H1 (cell line): ENCODE data around the gene IGF2R. TPM values are rescaled to one million over a fixed set of nuclear protein-coding genes. Genes with fewer than 3 reads are reported as not detected.

Source experiments
- CTCF ChIA-PET: fragments of 300-600 bp; sonication (Branson Sonifier 250); formaldehyde crosslinking; loops from one replicate; lab custom pipeline; 2021; ENCODE audit not compliant: partially characterized antibody; lab: Charles Lee
- POLR2A ChIA-PET: fragments of 300-600 bp; sonication (Branson Sonifier 250); formaldehyde crosslinking; loops from one replicate; lab custom pipeline; 2021; ENCODE audit warnings: inconsistent platforms; ENCODE audit not compliant: partially characterized antibody; lab: Charles Lee
- DNase-seq, 2 experiments: peaks; one replicate each; pipeline versions ENCODE4 v3.0.0 to v3.0.0-alpha.2; 2010 to 2022; ENCODE audit warnings: low spot score in 2 of 2, low read depth in 1 of 2, mixed read lengths in 1 of 2
- FAIRE-seq: peaks from 2 replicates; lab custom pipeline; 2011; peaks lifted over from hg19 to GRCh38; lab: Jason Lieb, UNC
- H2AFZ ChIP-seq: 2 replicates; pipeline ENCODE4 v1.8.1; 2012; ENCODE audit warnings: low read length, inconsistent platforms
- H2AK5ac ChIP-seq: 2 replicates; pipeline ENCODE4 v1.6.1; 2013; ENCODE audit warnings: low read depth, low read length
- H2BK120ac ChIP-seq: replicated peaks from 2 replicates; pipeline ENCODE3; 2013; ENCODE audit warnings: low read depth, low read length, inconsistent platforms
- H2BK12ac ChIP-seq: 2 replicates; pipeline ENCODE4 v1.6.1; 2013; ENCODE audit warnings: low read depth, low read length
- H2BK15ac ChIP-seq: 2 replicates; pipeline ENCODE4 v1.6.1; 2013; ENCODE audit warnings: low read length
- H2BK20ac ChIP-seq: 2 replicates; pipeline ENCODE4 v1.6.1; 2013; ENCODE audit warnings: low read length
- H2BK5ac ChIP-seq: 2 replicates; pipeline ENCODE4 v1.6.1; 2013; ENCODE audit warnings: low read depth, low read length
- H3K14ac ChIP-seq: 2 replicates; pipeline ENCODE4 v1.6.1; 2013; ENCODE audit warnings: inconsistent platforms; ENCODE audit not compliant: insufficient read length
- H3K18ac ChIP-seq: 2 replicates; pipeline ENCODE4 v1.6.1; 2013; ENCODE audit warnings: low read length; ENCODE audit errors: extremely low read depth
- H3K23ac ChIP-seq: 2 replicates; pipeline ENCODE4 v1.6.1; 2013; ENCODE audit warnings: inconsistent platforms; ENCODE audit not compliant: insufficient read length
- H3K23me2 ChIP-seq: 2 replicates; pipeline ENCODE4 v1.6.1; 2013; ENCODE audit warnings: low read depth, low read length
- H3K27ac ChIP-seq: 2 replicates; pipeline ENCODE4 v1.6.1; 2011; ENCODE audit warnings: low read depth, low read length, inconsistent platforms
- H3K27me3 ChIP-seq, 4 experiments: replicated peaks in 1 of 4; 1 replicate in 1 of 4; 2 replicates in 3 of 4; pipeline versions ENCODE4 v1.6.1 to v1.8.1; 2011 to 2013; ENCODE audit warnings: low read length in 3 of 4, mild to moderate bottlenecking in 3 of 4, inconsistent platforms in 2 of 4, mixed read lengths in 2 of 4, moderate library complexity in 1 of 4; ENCODE audit not compliant: control insufficient read depth in 3 of 4, insufficient read depth in 3 of 4; ENCODE audit errors: extremely low read depth in 1 of 4
- H3K36me3 ChIP-seq, 4 experiments: 2 replicates each; pipeline versions ENCODE4 v1.6.1 to v1.8.1; 2011 to 2013; ENCODE audit warnings: mild to moderate bottlenecking in 4 of 4, low read length in 3 of 4, moderate library complexity in 2 of 4, control low read depth in 1 of 4, inconsistent platforms in 1 of 4; ENCODE audit not compliant: insufficient read depth in 4 of 4, control insufficient read depth in 2 of 4
- H3K4ac ChIP-seq: replicated peaks from 2 replicates; pipeline ENCODE3; 2013; ENCODE audit warnings: low read length, low read depth, mixed read lengths, inconsistent platforms; ENCODE audit not compliant: insufficient read length
- H3K4me1 ChIP-seq, 4 experiments: replicated peaks in 1 of 4; 1 replicate in 1 of 4; 2 replicates in 3 of 4; pipeline versions ENCODE4 v1.6.1 to v1.8.1; 2011 to 2013; ENCODE audit warnings: low read length in 3 of 4, inconsistent platforms in 2 of 4, mixed read lengths in 1 of 4; ENCODE audit not compliant: insufficient read depth in 4 of 4, control insufficient read depth in 3 of 4
- H3K4me2 ChIP-seq, 2 experiments: 2 replicates each; pipeline versions ENCODE4 v1.6.1 to v1.8.1; 2011 to 2013; ENCODE audit warnings: low read depth in 2 of 2, low read length in 2 of 2, control low read depth in 1 of 2, inconsistent platforms in 1 of 2, mild to moderate bottlenecking in 1 of 2; ENCODE audit not compliant: insufficient read depth in 1 of 2
- H3K4me3 ChIP-seq, 4 experiments: fragments of 200-600, 300-600 bp in 1 of 4; sonication (generic), shearing (Covaris generic), sonication (Bioruptor Twin) in 1 of 4; 2 replicates each; pipeline versions ENCODE4 v1.5.1 to v1.8.1; 2011 to 2016; ENCODE audit warnings: low read length in 4 of 4, low read depth in 3 of 4, control low read depth in 2 of 4, inconsistent platforms in 2 of 4, mild to moderate bottlenecking in 2 of 4, mixed read lengths in 1 of 4, moderate library complexity in 1 of 4; ENCODE audit not compliant: insufficient read depth in 2 of 4; ENCODE audit errors: extremely low read depth in 1 of 4
- H3K56ac ChIP-seq: replicated peaks from 2 replicates; pipeline ENCODE3; 2013; ENCODE audit warnings: low read depth, mild to moderate bottlenecking, mixed read lengths, low read length, inconsistent platforms; ENCODE audit not compliant: insufficient read length
- H3K79me1 ChIP-seq: 2 replicates; pipeline ENCODE4 v1.6.1; 2013; ENCODE audit warnings: low read depth, low read length, control low read depth
- H3K79me2 ChIP-seq, 2 experiments: 2 replicates each; pipeline versions ENCODE4 v1.6.1 to v1.8.1; 2012 to 2013; ENCODE audit warnings: low read length in 2 of 2, mild to moderate bottlenecking in 2 of 2, inconsistent platforms in 1 of 2; ENCODE audit not compliant: insufficient read depth in 2 of 2, control insufficient read depth in 1 of 2
- H3K9ac ChIP-seq, 4 experiments: replicated peaks in 1 of 4; 1 replicate in 1 of 4; 2 replicates in 3 of 4; pipeline versions ENCODE4 v1.6.1 to v1.8.1; 2011 to 2013; ENCODE audit warnings: low read depth in 3 of 4, low read length in 3 of 4, control low read depth in 2 of 4, mild to moderate bottlenecking in 2 of 4, moderate library complexity in 2 of 4, inconsistent platforms in 1 of 4; ENCODE audit errors: extremely low read depth in 1 of 4
- H3K9me3 ChIP-seq, 2 experiments: 2 replicates each; pipeline versions ENCODE4 v1.6.1 to v1.8.1; 2012 to 2013; ENCODE audit warnings: mild to moderate bottlenecking in 2 of 2, moderate library complexity in 2 of 2, control low read depth in 1 of 2, inconsistent platforms in 1 of 2, low read depth in 1 of 2, low read length in 1 of 2, mixed read lengths in 1 of 2; ENCODE audit not compliant: insufficient read depth in 2 of 2
- H4K20me1 ChIP-seq, 2 experiments: replicated peaks in 1 of 2; 2 replicates each; pipeline versions ENCODE3 to v1.8.1; 2011 to 2013; ENCODE audit warnings: inconsistent platforms in 2 of 2, low read length in 2 of 2, mild to moderate bottlenecking in 1 of 2; ENCODE audit not compliant: insufficient read depth in 2 of 2, control insufficient read depth in 1 of 2
- H4K5ac ChIP-seq: 2 replicates; pipeline ENCODE4 v1.6.1; 2013; ENCODE audit warnings: low read length, low read depth, mixed read lengths, inconsistent platforms; ENCODE audit not compliant: insufficient read length
- H4K8ac ChIP-seq: 2 replicates; pipeline ENCODE4 v1.8.0; 2013; ENCODE audit warnings: mild to moderate bottlenecking, moderate library complexity, low read length, inconsistent platforms; ENCODE audit not compliant: insufficient read depth; ENCODE audit errors: extremely low read depth
- H4K91ac ChIP-seq: replicated peaks from 2 replicates; pipeline ENCODE3; 2013; ENCODE audit warnings: low read length, mixed read lengths, inconsistent platforms; ENCODE audit not compliant: insufficient read length
- CBX8 ChIP-seq: fragments of 300-800, 300-1000 bp; sonication (generic); IDR thresholded peaks from 2 replicates; pipeline ENCODE4 v1.7.1; 2016; ENCODE audit warnings: low read depth, low read length, borderline replicate concordance
- CHD1 ChIP-seq: IDR thresholded peaks from 2 replicates; pipeline ENCODE4 v1.6.1; 2012; ENCODE audit warnings: low read depth, low read length, improper control_type of control experiment
- JUND ChIP-seq: IDR thresholded peaks from 2 replicates; pipeline ENCODE4 v1.6.1; 2011; ENCODE audit warnings: mild to moderate bottlenecking, improper control_type of control experiment, low read length
- NRF1 ChIP-seq: IDR thresholded peaks from 2 replicates; pipeline ENCODE4 v1.6.1; 2011; ENCODE audit warnings: mild to moderate bottlenecking, low read depth, low read length, improper control_type of control experiment
- RAD21 ChIP-seq, 2 experiments: IDR thresholded peaks in 1 of 2; conservative IDR thresholded peaks in 1 of 2; 2 replicates each; pipeline ENCODE4 v1.6.1; 2011; ENCODE audit warnings: low read depth in 2 of 2, low read length in 2 of 2, improper control_type of control experiment in 1 of 2, inconsistent platforms in 1 of 2, mild to moderate bottlenecking in 1 of 2, moderate library complexity in 1 of 2
- WGBS, 2 experiments: shearing (Covaris generic) in 1 of 2; methylation state at CpG; one replicate each; pipeline versions ENCODE4 v1.1.6 to v1.1.7; 2013 to 2015; ENCODE audit warnings: low lambda C conversion rate in 2 of 2, mixed read lengths in 2 of 2, inconsistent platforms in 1 of 2, low coverage in 1 of 2, missing lambda C conversion rate in 1 of 2; ENCODE audit not compliant: insufficient replicate concordance in 2 of 2, insufficient coverage in 1 of 2, insufficient read length in 1 of 2; ENCODE audit errors: extremely low coverage in 1 of 2, missing lambda C conversion rate in 1 of 2; 5-methylcytosine and 5-hydroxymethylcytosine counted together
- polyA plus RNA-seq, 7 experiments: library from polyadenylated mRNA; depleted of rRNA in 3 of 7; stranded (reverse) in 5 of 7; unstranded in 2 of 7; fragments of >200 nt in 5 of 7; fragments of 200-250 nt in 2 of 7; gene quantifications; 1 replicate in 5 of 7; 2 replicates in 1 of 7; 4 replicates in 1 of 7; pipeline versions ENCODE4 v1.2.1 to v1.2.3, GENCODE V29; 2011 to 2013; ENCODE audit warnings: missing spikeins in 2 of 7, mixed read lengths in 2 of 7
- total RNA-seq: library from RNA; stranded (reverse); fragmentation: NEBNext Ultra II Directional; extraction: Animal tissue kit (Norgen Biotek cat#: 25700); gene quantifications from 2 replicates; pipeline ENCODE4 v1.2.1, GENCODE V29; 2021
- TF ChIP-seq, protein P1 (sequence below): IDR thresholded peaks from 2 replicates; pipeline ENCODE4 v1.6.1; 2012; ENCODE audit warnings: inconsistent platforms
- TF ChIP-seq, protein P2 (sequence below): IDR thresholded peaks from 2 replicates; pipeline ENCODE4 v1.6.1; 2011; ENCODE audit warnings: low read length, improper control_type of control experiment

IGF2R gene
- total and polyA plus RNA-seq, 2 of the 8 experiments (the other 6 are each of a cell fraction or from before 2014, with no cell fraction given) = 20.6 to 74.1 TPM

DNA sequence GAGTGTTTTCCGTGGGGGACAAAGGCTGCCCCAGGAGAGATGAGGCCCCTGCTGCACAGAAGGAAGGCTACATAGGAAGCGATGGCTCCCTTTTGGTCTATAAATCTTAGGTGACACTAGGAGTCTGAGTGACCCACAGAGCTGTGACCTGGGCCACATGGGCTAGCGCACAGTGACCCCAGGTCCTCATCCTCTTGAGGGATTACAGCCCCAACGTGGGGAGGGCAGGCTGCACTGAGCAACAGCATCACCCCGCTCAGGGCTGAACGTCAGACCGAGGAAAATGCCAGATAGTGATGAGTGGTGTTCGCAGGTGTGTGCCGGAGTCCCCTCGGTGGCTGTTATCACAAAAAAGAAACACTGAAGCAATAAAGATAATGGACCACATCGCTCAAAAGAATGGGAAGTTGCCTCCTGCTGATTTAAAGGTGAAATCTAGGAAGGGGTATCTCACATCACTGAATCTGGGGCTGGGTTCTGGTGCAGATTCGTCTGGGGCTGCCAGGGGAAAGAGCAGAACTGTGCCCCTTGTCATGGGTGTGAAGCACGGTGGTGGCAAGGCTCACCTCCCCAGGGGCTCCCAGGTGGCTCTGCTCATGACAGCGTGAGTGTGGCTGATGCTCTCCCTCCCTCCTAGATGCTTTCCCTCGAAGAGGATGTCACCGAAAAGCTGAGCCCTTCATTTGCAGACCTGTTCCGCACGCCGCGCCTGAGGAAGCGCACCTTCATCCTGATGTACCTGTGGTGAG lies 167.2 kb downstream of the IGF2R start:
- Histone ChIP-seq H3K14ac (no peak overlapping the region), H2AK5ac (no peak overlapping the region), H3K27me3 (no peaks in the 10 kb centered on the region; a peak in 1 of 7 replicates), H4K8ac (no peak overlapping the region), H3K9ac (no peak overlapping the region), H2BK5ac (no peak overlapping the region), H3K56ac (no peak overlapping the region), H4K20me1 (no peaks in the 10 kb centered on the region), H2BK20ac (no peak overlapping the region), H3K4me1 (peaks cover 7 to 31% (median 13%) of the 10 kb centered on the region in 4 experiments), H2BK15ac (no peak overlapping the region), H3K79me2 (no peaks in the 10 kb centered on the region), H4K5ac (no peak overlapping the region), H3K18ac (no peak overlapping the region), H2BK12ac (peak overlapping the region; percentile 17; the same call in 1 of the 2 replicates), H3K4me3 (no peak overlapping the region), H4K91ac (no peak overlapping the region), H3K23ac (no peak overlapping the region), H3K79me1 (no peaks in the 10 kb centered on the region), H3K23me2 (no peaks in the 10 kb centered on the region), H2BK120ac (no peak overlapping the region), H2AFZ (no peak overlapping the region), H3K9me3 (no peaks in the 10 kb centered on the region), H3K27ac (no peak overlapping the region), H3K36me3 (no peaks in the 10 kb centered on the region), H3K4ac (no peak overlapping the region), H3K4me2 (no peak overlapping the region)
- FAIRE-seq (no peak), DNase-seq (peak in 1 of 2 experiments; percentile 41)
- CTCF ChIA-PET = interaction anchor here (0.8 to 3.4 kb wide), 8 partner anchors 8 to 435 kb away, joined by 3 to 37 read pairs (median 9); no protein-coding TSS in a partner anchor
- WGBS, 2 experiments = 88% methylated on average over 17 of the region's 21 CpGs; no CpG with 5 or more reads in 1 of the 2 experiments
- POLR2A ChIA-PET = no interaction called here
- TF ChIP-seq JUND = no peak
- TF ChIP-seq RAD21 (IDR thresholded peaks at IDR 0.05 in 1 of 2, conservative IDR thresholded peaks at IDR 0.05 in 1 of 2; ENCODE audit: low read depth in 2 of 2, low read length in 2 of 2) = no peak
- TF ChIP-seq, protein P1, sequence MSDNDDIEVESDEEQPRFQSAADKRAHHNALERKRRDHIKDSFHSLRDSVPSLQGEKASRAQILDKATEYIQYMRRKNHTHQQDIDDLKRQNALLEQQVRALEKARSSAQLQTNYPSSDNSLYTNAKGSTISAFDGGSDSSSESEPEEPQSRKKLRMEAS = no peak
- TF ChIP-seq NRF1 = no peak
- no peak for TF ChIP-seq CHD1
- no peak for TF ChIP-seq CBX8
- TF ChIP-seq, protein P2, sequence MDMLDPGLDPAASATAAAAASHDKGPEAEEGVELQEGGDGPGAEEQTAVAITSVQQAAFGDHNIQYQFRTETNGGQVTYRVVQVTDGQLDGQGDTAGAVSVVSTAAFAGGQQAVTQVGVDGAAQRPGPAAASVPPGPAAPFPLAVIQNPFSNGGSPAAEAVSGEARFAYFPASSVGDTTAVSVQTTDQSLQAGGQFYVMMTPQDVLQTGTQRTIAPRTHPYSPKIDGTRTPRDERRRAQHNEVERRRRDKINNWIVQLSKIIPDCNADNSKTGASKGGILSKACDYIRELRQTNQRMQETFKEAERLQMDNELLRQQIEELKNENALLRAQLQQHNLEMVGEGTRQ = no peak
